ENCODE results near the gene NDNF.

Gene NDNF

GRCh38 chr4:121072224-121073003, at the start of gene NDNF:
Gene NDNF (minus strand): TSS chr4:121072535. CDS start chr4:121045837, 26,698 bp downstream.
- peak; percentile 59 for DNase-seq

GRCh38 chr4:121119715-121120114, 47.4 kb upstream of the NDNF start:
- DNase-seq, result no peak

- DNase-seq, result no peak
Measured at GRCh38 chr4:121118344-121118743, 46.0 kb upstream of the NDNF start.

GRCh38 chr4:121114756-121115155, 42.4 kb upstream of the NDNF start:
- DNase-seq, result no peak

- no peak for DNase-seq
Measured at GRCh38 chr4:121112530-121112929, 40.2 kb upstream of the NDNF start.

GRCh38 chr4:121108557-121108956, 36.2 kb upstream of the NDNF start:
- no peak for DNase-seq

GRCh38 chr4:121107507-121107906, 35.2 kb upstream of the NDNF start:
- no peak for DNase-seq

GRCh38 chr4:121100093-121100775, 27.9 kb upstream of the NDNF start:
- no peak for DNase-seq

- DNase-seq, result no peak
Measured at GRCh38 chr4:121098266-121098665, 25.9 kb upstream of the NDNF start.

GRCh38 chr4:121096629-121097028, 24.3 kb upstream of the NDNF start:
- DNase-seq, result no peak

- DNase-seq, result no peak
Measured at GRCh38 chr4:121096191-121096590, 23.9 kb upstream of the NDNF start.

- no peak for DNase-seq
Measured at GRCh38 chr4:121094297-121094966, 22.1 kb upstream of the NDNF start.

GRCh38 chr4:121093261-121093660, 20.9 kb upstream of the NDNF start:
- DNase-seq, result no peak

GRCh38 chr4:121091941-121092340, 19.6 kb upstream of the NDNF start:
- no peak for DNase-seq

- no peak for DNase-seq
Measured at GRCh38 chr4:121088867-121089266, 16.5 kb upstream of the NDNF start.

- no peak for DNase-seq
Measured at GRCh38 chr4:121079376-121079775, 7.0 kb upstream of the NDNF start.

GRCh38 chr4:121077496-121077895, 5.2 kb upstream of the NDNF start:
- DNase-seq, result no peak

GRCh38 chr4:121076416-121076815, 4.1 kb upstream of the NDNF start:
- DNase-seq, result no peak

- DNase-seq, result no peak
Measured at GRCh38 chr4:121073672-121074381, 1.5 kb upstream of the NDNF start.

GRCh38 chr4:121073004-121073435, 685 bp upstream of the NDNF start:
- DNase-seq, result peak; percentile 8

- DNase-seq, result no peak
Measured at GRCh38 chr4:121071640-121072223, 603 bp downstream of the NDNF start.

Data from activated CD4-positive, alpha-beta T cell treated with anti-CD3 and anti-CD28 coated beads for 48 hours (primary cell).